Daoy (cell line): Measurements from ENCODE around the gene R3HDM1. TPM values are rescaled to one million over a fixed set of nuclear protein-coding genes. Genes with fewer than 3 reads are reported as not detected.
"Not testable (repeated sequence)": the region's sequence is repeated elsewhere in the genome, so short reads cannot be mapped to it uniquely, and the experiment has no call there.

Experiments
- DNase-seq: peaks from one replicate; pipeline ENCODE4 v3.0.0-alpha.2; 2015; ENCODE audit warnings: low read depth
- total RNA-seq: library from RNA; depleted of rRNA; stranded (reverse); fragments of >200 nt; shearing (Covaris generic); gene quantifications from 2 replicates; pipeline ENCODE4 v1.2.3, GENCODE V29; 2014; rRNA removed

Gene R3HDM1
- total RNA-seq = 3.8 and 6.6 TPM in 2 replicates

GRCh38 chr2:135531231-135532197, at the start of gene R3HDM1:
TSS of gene R3HDM1 (plus strand) at chr2:135531484. CDS start at chr2:135604846, 73,362 bp downstream.
- DNase-seq = peak; percentile 98

DNA sequence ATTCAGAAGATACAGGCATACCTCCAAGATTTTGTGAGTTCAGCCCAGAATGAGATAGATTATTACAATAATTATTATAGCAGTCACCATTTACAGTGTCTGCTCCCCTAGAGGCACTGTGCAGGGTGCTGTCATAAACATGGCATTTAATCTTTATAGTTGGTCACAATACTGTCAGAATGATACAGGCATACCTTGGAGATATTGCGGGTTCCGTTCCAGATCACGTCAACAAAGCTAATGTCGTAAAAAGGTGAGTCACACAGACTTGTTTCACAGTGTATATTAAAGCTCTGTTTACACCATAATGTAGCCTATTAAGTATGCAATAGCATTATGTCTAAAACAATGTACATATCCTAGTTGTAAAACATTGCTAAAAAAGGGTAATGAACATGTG, 45.8 kb upstream of the R3HDM1 start:
- DNase-seq = no peak

DNA sequence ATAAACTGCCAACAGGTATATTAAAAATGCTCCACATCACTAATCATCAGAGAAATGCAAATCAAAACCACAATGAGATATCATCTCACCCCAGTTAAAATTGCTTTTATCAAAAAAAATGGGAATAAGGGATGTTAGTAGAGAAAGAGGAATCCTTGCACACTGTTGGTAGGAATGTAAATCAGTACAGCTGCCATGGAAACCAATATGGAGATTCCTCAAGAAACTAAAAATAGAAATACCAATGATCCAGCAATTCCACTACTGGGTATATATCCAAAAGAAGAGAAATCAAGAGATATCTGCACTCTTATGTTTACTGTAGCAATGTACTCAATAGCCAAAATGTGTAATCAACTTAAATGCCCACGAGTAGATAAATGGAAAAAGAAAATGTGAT, 40.9 kb upstream of the R3HDM1 start:
- DNase-seq = no peak

- no peak for DNase-seq
These were observed 36.8 kb upstream of the R3HDM1 start for GRCh38 chr2:135494503-135494902.

- no peak for DNase-seq
These were observed 36.4 kb upstream of the R3HDM1 start for GRCh38 chr2:135494917-135495316.

DNA sequence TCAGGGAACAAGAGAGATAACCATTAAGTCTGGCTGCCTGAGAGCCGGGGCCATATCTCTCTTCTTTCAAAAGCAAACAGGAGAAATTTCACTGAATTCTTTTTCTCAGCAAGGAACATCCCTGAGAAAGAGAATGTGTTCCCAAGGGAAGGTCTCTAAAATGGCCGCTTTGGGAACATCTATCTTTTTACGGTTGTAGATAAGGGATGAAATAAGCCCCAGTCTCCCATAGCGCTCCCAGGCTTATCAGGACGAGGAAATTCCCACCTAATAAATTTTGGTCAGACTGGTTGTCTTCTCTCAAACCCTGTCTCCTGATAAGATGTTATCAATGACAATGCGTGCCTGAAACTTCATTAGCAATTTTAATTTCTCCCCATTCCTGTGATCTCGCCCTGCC, 32.7 kb upstream of the R3HDM1 start:
- not testable (repeated sequence) for DNase-seq

DNA sequence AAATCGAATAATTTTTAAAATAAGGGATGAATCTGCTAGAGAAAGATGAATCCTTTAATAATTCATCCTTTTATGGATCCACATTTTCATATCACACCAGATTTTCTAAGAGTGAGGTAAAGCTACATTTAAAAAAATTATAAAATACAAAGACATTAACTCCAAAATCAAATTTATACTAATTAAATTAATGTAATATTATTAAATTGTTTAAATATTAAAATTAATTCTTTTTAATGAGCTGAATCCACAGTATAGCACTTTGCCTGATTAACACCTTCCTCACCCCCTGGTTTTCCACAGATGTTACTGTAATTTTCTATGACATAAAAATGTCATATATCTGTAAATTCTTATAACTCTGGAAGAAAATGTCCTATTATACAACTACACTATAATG, 26.5 kb upstream of the R3HDM1 start:
- DNase-seq = no peak

DNA sequence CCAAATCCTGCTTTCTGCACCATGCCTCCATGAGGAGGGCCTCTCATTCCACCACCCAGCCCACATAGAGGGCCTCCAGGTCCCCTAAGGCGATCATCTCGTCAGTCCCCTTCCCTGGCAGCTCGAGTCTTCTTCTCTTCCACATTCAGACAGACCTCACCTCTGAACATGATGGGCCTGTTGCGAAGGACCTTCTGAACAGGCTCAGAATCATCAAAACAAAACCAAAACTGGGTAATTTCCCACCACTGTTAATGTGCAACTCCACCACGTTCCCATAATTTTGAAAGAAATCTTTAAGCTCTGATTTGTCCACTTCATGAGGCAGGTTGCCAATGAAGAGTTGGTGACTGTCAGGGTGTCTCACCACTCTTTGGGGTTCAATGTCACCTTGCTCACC, 20.7 kb upstream of the R3HDM1 start:
- no peak for DNase-seq

DNA sequence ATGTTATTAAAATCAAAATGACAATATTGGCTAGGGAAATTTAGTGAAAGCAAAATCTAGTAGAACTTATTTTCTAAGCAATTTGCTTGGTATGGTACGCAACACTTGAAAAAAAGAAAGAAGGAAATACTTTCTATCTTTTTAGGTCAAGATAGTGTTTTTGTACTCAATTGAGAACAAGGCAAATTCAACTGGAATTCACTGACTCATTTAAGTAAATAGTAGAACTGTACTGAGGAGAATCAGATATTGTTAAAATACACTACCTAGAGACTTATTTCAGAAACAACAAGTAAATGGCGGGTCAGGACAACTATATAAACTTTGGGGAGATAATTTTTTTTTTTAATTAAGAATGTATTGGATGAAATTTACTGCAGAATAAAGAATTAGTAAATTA, 19.2 kb upstream of the R3HDM1 start:
- DNase-seq = no peak

- no peak for DNase-seq
These were observed 5.5 kb upstream of the R3HDM1 start for GRCh38 chr2:135525786-135526185.

- DNase-seq = no peak
These were observed 3.3 kb upstream of the R3HDM1 start for GRCh38 chr2:135528006-135528405.

GRCh38 chr2:135530313-135531230, 712 bp upstream of the R3HDM1 start, which contains the start of gene ZRANB3:
TSS of gene ZRANB3 (minus strand) at chr2:135531218.
- peak; percentile 97 for DNase-seq

DNA sequence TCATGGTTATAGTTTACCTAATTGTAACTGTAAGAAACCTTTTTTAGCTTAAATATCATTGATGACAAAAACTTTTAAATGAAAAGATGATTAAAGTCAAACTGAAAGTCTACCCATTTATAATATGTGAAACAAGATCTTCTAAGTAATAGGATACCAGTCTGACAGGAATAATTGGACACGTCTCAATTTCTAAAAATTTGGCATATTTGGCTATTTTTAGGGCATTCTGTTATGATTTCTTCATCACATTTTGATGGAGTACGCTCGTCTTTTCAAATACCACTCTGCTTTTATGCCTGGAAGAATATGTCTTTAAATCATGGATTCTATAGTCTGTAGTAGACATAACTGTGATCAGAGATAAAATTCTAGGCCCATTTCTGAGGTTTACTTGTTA, 1.3 kb downstream of the R3HDM1 start:
- DNase-seq = no peak

- DNase-seq = not testable (repeated sequence)
These were observed 2.3 kb downstream of the R3HDM1 start for GRCh38 chr2:135533545-135533944.

DNA sequence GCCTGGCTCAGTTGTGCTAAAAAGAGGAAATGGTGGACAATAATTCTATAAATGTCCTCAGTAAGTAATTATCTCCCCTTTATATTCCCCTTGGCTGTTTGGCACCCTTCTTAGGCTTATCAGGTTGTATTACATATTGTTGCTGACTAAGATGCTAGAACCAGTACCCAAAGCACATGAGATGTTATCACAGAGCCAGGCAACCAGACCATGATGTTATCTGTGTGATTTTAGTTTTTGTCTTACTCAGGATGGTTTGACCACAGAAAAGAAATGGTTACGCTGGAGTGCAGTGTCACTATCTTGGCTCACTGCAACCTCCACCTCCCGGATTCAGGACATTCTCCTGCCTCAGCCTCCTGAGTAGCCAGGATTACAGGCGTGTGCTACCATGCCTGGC, 15.2 kb downstream of the R3HDM1 start:
- no peak for DNase-seq

DNA sequence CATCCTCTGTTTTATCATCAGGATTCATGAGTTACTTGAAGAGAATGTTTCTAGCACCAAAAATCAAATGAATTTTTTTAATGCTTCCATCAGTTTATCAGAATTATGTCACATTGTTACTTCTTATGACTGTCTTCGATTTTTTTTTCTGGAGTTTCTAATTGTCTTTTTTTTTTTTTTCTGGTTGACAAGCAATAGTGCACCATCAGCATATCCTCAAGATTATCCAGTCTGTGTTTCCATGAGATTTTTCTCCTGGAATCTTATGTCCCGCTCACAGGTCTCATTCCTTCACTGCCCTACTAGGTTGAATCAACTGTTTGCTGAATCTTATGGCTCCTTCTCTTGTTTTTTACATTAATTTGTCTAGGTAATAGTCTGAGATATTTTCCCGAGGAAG, 16.0 kb downstream of the R3HDM1 start:
- no peak for DNase-seq

GRCh38 chr2:135551356-135551755, 20.1 kb downstream of the R3HDM1 start:
- DNase-seq = no peak

DNA sequence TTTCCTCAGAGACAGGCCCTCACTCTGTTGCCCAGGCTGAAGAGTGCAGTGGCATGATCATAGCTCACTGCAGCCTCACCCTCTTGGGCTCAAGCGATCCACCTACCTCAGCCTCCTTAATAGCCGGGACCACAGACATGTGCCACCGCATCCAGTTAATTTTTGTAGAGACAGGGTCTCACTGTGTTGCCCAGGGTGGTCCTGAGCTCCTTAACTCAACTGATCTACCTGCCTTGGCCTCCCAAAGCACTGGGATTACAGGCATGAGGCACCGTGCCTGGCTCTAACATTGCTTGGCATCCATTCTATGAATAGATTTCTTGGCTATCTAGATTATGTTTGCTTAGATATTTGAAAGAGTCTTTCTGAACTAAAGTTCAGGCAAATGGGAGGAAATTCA, 21.6 kb downstream of the R3HDM1 start:
- no peak for DNase-seq

DNA sequence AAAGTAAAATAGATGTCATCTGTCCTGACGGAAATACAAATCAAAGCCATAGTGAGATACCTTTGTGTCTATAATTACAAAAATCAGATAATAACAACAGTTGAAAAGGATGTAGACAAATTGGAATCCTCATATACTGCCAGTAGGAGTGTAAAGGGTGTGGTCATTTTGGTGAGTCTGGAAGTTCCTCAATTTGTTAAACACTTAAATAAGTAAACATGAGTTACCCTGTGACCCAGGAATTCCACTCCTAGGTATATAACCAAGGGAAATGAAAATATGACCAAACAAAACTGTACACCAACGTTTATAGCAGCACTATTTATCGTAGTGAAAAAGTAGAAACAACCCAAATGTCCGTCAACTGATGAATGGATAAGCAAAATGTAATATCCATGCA, 24.0 kb downstream of the R3HDM1 start:
- no peak for DNase-seq

GRCh38 chr2:135557530-135557929, 26.2 kb downstream of the R3HDM1 start:
- no peak for DNase-seq

DNA sequence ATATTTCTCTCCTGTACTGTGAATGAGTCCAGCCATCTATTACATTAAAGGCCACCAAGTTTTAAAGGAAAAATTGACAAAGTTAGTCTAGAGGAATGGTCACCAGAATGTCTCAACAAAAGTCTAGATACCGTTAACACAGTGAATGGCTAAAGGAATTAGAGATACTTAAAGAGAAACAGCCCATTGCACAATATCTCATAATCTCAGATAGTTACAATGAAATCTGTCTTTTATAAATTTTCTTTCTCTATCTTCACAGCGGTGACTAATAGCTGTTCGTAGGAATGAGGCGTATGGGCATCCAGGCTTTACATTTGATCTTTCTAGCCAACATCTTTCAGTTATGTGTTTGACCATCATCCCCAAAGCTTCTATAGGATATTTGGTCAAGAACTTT, 30.6 kb downstream of the R3HDM1 start:
- DNase-seq = no peak

GRCh38 chr2:135563793-135564192, 32.5 kb downstream of the R3HDM1 start:
- DNase-seq = peak; percentile 35
